Stimulated activated CD4-positive, alpha-beta T cell treated with anti-CD3 and anti-CD28 coated beads, TNF-alpha, amount 100 ng/mL, for 48 hours (primary cell): ENCODE results near the gene PRR5L.

Source experiments
- DNase-seq, 3 donors: peaks; one replicate each; pipeline ENCODE4 v3.0.0-alpha.2; 2020; ENCODE audit warnings: low read depth in 3 of 3

Gene PRR5L

DNA sequence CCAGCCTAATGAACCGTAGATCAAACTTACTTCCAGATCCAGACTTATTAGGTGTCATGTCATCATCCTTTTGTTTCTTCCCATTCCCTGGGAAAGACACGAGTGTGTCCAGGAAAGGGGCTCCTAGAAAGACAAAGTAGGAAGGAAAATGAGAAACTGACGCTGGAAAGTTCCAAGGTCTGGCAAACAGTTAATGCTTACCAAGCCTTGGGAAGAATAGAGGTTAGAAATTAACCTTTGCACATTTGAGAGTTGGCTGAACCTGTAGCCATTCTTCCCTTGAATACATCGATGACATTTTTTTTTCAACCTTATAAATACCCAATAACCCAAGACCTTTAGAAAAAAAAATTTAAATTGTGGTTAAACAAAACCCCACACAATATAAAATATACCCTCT is 136.7 kb downstream of the PRR5L start:
- DNase-seq: no peak

DNA sequence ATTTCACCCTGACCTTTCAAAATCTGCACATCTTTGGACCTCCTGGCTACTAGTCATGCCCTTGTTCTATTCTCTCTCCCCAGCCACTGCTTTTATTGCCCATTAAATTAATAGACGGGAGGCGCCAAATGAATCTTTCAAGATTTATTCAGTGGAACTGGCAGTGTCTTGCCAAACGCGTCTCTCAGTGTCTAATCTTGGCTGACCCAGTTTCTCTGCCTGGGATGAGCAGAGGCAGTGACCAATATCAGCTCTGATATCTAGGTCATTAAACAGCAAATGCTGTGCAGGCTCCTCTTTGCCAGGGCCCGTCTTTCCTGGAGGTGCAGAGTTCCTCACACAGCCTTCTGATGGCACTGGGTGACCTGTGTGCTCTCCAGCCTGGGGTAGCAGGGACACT is 140.0 kb downstream of the PRR5L start:
- no peak for DNase-seq

GRCh38 chr11:36436589-36436988 is 140.5 kb downstream of the PRR5L start:
- no peak for DNase-seq

GRCh38 chr11:36437413-36437812 is 141.3 kb downstream of the PRR5L start:
- DNase-seq: no peak

- DNase-seq: no peak
Measured at GRCh38 chr11:36438126-36438525, 142.0 kb downstream of the PRR5L start.

DNA sequence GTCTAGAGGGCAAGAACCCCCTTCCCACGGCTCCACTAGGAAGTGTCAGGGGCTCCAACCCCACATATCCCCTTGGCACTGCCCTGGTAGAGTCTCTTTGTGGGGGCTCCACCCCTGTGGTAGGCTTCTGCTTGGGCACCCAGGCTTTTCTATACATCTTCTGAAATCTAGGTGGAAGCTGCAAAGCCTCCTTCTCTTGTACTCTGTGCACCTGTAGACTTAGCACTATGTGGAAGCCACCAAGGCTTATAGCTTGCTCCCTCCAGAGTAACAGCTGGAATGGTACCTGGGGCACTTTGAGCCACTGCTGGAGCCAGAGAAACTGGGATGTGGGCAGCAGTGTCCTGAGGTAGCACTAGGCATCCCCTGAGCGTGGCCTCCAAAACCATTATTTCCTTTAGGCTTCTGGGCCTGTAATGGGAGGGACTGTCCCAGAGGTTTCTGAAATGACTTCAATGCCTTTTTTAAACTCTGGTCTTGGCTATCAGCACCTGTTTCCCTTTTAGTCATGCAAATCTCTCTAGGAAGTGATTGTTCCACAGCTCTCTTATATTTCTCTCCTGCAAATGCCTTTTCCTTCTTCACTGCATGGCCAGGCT is 145.6 kb downstream of the PRR5L start:
- no peak for DNase-seq

- no peak for DNase-seq
Measured at GRCh38 chr11:36443661-36444060, 147.6 kb downstream of the PRR5L start.

- no peak for DNase-seq
Measured at GRCh38 chr11:36446135-36446534, 150.0 kb downstream of the PRR5L start.

DNA sequence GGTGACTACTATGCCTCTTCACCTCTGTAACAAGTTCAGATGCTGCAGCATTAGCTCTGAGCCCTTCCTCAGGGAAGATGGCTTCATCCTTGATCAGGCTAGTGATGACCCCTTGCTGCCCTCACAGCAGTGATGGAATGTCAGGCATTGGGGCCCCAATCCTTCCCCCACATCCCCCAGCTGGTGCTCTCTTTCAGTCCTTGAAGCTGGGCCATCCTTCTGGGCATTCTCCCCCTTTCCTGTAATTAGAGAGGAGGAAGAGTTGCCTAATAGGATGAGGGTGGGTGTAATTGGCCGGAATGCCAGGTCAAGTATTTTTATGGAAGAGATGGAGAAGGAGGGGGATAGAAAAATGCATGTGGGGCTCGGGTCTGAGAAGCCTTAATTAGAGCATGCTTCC is 151.4 kb downstream of the PRR5L start:
- no peak for DNase-seq

DNA sequence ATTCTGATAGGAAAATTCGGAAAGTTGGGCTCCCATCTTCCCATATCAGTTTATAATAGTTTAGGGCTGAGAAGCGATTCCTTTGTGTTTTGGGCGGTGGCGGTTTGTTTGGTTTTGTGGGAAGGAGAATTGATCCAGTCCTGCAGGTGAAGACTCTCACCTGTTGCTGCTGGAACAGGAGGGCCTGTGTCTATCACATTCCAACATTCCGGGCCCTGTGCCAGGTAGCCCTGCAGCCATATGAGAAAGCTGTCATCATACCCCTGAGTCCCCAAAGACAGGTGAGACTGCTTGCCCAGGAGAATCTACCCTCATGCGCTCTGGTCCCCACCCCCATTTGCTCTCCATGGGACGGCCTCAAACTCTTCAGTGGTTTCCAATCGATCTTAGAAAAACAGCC is 151.9 kb downstream of the PRR5L start:
- DNase-seq: no peak

- DNase-seq: no peak
Measured at GRCh38 chr11:36449561-36450096, 153.5 kb downstream of the PRR5L start.

- no peak for DNase-seq
Measured at GRCh38 chr11:36450110-36450572, 154.1 kb downstream of the PRR5L start.

- DNase-seq: no peak
Measured at GRCh38 chr11:36451045-36451444, 155.0 kb downstream of the PRR5L start.

GRCh38 chr11:36451681-36452080 is 155.6 kb downstream of the PRR5L start:
- no peak for DNase-seq

DNA sequence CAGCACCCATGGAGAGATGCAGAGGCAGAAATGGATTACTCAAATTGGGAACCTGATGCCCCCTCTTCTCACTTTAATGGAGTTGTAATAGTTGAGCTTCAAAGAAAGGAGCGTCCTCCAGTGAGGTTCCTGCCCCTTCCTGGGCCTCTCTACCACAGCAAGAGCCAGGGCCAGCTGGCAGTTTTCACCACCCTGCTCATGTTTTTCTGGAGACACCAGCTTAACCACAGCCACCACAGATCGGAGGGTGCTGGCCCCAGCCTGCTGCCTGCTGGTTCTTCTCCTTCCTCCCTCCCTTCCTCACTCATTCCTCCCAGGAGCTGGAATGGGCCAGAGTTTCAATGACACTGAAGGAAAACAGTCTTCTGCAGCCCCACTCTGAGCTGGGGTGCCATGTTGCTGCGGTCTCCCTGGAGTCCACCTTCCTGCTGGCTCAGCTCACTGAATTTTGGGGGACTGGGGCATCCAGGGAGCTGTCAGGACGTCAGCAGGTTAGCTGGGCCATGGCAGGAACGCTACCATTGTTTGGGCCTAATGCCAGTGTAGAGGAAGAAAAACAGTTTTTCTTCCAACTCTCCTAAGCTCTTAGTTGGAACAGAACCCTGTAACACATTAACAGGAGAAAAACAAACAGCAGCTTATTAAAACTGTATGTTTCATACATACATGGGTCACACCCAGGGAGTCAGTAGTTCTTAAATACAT is 156.3 kb downstream of the PRR5L start:
- DNase-seq: no peak

- no peak for DNase-seq
Measured at GRCh38 chr11:36452961-36453360, 156.9 kb downstream of the PRR5L start.

DNA sequence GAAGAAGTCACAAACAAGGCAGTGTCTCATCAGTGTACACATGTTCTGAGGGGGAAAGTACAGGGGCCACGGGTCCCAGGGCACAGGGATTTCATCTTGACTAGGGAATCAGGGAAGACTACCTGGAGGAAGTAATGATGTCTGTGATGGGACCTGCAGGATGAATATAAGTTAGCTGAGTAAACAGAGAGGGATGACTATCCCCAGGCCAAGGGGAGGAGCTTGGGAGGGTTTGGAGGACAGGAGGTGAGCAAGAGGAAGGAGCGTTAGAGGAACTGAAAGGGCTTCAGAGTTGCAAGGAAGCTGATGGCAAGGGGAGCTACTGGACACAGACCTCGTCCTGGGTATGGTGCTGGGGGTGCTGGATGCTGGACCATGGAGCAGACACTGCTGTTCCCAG is 157.6 kb downstream of the PRR5L start:
- no peak for DNase-seq

- DNase-seq: no peak
Measured at GRCh38 chr11:36454551-36454940, 158.5 kb downstream of the PRR5L start.

DNA sequence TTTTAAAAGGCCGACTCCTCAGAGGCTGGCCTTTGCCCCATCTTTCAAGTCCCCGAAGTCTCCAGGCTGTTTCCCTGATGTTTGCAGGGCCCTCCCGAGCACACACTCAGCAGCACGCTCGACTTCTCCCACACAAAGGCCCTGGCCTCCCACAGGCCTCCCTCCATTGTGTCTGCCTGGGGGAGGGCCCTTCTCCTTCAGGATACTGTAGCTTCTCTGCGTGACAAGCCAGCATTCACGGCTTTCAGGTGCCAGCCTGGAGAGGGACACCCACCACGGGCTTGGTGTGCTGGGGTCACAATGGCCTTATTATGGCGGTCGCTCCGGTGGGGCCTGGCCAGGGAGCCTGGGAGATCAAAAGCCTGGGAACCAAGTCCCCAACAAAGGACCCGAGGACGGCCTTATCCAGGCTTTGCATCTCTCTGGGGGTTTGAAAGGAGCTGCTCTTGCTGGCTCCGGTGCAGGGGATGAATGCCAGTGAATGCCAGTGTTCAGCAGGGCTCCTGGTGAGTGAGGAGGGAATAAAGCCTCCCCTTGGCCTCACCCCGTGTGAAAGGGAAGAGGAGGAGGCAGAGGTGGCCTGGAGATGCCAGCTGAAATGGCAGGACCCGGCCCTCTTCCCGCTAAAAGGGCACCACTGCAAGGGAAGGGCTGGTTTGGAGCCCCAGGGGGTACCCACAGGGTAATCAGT is 159.0 kb downstream of the PRR5L start:
- DNase-seq: no peak

DNA sequence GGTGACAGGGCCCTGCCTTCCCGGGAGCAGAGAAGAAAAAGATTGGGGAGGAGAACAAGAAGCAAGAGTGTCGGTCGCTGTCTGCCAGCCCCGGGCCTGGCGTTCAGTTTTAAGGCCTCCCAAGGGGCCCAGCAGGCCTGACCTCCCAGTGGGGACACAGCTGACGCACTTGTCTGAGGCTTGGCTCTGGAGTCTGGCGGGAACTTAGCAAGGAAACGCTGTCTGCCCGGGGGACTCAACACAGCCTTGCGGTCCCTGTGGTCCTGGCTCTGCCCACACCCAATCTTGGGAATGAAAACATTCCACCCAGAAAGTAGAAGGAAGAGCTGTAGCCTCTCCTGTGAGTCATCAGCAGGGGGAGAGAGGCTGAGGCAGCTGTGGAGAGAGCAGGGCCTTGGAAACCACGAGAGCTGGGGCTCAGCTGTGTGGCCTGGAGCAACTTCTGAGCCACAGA is 159.6 kb downstream of the PRR5L start:
- no peak for DNase-seq

GRCh38 chr11:36456156-36456555 is 160.1 kb downstream of the PRR5L start:
- DNase-seq: no peak

GRCh38 chr11:36458129-36458915 is 162.2 kb downstream of the PRR5L start:
- DNase-seq: no peak
